Stimulated activated CD8-positive, alpha-beta memory T cell treated with anti-CD3 and anti-CD28 coated beads, Interleukin-7, amount 100 ng/mL, for 1 hour (primary cell): ENCODE data around the gene OGFOD3.

Experiments
- DNase-seq, 2 donors: peaks; one replicate each; pipeline ENCODE4 v3.0.0-alpha.2; 2020; ENCODE audit warnings: low read depth in 2 of 2

Gene OGFOD3

DNA sequence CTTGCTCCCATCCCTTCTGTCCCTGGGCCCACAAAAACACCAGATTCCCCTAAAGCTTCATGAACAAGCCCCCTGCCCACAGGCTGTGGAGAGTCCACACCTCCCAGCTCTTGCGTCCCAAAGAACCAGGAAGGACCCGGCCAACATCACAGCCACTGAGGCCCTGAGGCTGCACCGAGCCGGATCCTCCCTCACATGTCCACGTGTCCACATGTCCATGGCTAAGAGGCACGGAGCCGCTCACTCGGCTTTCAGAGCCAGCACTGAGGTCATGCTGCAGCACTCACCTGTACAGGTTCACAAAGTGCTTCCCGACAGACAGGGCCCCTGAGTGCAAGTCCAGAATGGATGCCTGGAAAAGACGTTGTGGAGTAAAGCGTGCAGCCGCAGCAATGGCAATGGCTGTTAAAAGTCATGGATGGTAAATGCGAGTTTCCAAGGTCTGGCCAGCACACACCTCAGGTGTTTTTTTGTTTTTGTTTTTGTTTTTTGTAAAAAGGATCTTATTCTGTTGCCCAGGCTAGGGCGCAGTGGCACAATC, 12.2 kb downstream of the OGFOD3 start:
- DNase-seq: no peak

DNA sequence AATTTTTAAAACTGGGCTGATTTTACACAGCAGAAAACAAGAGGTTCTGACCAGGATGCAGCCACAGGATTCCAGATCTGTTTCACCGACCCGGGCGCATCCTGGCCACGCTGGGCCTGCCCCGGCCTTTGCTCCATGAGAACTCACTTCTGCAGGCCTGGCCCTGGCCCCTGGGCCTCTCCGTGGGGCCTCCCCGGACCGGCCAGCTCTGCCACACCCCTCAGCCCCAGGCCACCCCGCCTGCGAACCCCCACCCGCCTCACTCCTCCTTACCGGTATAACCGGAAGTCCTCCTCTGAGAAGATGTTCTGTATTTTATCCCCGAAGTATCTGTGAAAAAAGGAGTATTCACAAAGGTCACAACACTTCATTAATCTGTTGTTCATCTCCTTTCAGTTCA, 13.3 kb downstream of the OGFOD3 start:
- DNase-seq: no peak

DNA sequence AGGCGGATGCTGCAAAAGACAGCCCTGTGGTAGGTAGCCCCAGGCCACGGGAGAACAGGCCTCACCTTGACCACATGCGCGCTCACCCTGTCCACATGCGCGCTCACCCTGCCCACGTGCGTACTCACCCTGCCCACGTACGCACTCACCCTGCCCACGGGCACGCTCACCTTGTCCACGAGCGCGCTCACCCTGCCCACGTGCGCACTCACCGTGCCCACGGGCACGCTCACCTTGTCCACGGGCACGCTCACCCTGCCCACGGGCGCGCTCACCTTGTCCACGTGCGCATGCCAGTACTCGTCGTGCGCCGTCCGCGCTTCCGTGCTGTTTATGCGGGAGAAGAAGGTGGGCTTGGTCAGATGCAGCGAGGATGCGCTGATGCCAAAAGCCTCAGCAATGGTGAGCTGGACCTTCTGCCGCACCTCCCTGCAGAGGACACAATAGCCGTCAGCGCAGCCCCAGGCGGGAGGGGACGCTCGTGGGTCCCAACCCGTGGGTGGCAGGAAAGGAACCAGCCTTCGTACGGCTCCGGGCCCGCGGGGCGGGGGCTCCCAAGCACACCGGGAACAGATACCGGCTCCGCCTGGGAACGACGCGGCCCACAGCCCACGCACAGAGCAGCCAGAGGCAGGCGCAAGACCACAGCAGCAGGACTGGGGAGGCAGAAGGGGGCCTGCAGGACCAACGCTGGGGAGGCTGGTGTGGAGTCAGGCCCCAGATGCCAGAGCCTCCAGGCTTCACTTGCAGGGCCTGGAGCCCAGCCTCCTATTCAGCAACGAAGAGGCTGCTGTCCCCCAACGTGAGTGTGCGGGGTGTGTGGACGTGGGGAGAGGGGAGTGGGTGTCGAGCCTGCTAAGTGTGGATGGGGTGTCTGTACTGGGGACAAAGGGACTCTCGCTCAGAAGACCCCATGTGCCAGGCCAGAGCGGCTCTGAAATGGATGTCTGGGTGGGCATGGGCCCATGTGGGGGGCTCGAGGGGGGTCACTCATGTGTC, 14.4 kb downstream of the OGFOD3 start:
- DNase-seq: no peak

DNA sequence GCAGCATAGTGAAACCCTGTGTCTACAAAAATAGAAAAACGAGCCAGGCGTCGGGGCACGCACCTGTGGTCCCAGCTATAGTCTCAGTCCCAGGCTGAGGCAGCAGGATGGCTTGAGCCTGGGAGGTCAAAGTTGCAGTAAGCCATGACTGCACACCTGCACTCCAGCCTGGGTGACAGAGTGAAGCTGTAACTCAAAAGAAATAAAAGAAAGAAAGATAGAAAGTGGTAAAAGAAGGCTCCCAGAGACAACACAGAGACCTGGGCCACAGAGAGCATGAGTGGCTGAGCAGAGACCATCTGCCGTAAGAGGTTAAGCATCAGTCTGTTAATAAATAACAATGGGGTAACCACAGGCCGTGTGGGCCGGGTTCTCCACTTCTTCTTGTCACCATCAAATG, 15.5 kb downstream of the OGFOD3 start:
- DNase-seq: no peak

DNA sequence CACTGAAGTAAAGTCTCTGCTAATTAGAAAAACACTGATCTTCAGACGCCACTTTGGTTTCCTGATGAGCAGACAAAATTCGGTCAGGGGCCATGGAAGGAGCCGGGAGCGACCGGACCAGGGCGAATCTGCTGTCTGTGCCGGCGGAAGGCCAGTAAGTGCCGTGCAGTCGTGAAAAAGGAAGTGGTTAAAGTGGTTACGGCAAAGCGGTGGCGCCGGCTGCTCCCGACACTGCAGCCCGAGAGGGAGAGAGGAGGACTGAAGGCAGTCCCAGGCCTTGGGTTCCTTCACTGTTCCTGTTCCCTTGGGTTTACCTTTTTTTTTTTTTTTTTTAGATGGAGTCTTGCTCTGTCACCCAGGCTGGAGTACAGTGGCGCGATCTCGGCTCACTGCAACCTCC, 17.6 kb downstream of the OGFOD3 start:
- DNase-seq: peak; percentile 12 to 21

DNA sequence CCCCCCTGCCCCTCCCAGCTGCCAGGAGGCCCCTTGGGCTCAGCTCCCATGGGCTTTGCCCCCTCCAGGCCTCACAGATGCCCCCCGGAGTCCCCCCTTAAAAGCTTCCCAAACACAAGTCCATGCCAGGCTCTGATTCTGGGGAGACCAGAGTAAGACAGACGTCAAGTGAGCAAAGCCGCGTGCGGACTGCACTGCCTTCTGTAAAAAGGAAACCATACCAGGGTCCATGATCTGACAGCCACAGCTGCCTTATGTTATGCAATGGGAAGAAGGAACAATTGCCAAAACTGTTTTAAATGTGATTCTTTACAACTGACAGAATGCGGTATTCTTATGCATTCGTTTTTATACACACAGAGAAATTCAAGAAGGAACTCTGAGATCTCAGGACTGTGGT, 18.2 kb downstream of the OGFOD3 start:
- no peak for DNase-seq

DNA sequence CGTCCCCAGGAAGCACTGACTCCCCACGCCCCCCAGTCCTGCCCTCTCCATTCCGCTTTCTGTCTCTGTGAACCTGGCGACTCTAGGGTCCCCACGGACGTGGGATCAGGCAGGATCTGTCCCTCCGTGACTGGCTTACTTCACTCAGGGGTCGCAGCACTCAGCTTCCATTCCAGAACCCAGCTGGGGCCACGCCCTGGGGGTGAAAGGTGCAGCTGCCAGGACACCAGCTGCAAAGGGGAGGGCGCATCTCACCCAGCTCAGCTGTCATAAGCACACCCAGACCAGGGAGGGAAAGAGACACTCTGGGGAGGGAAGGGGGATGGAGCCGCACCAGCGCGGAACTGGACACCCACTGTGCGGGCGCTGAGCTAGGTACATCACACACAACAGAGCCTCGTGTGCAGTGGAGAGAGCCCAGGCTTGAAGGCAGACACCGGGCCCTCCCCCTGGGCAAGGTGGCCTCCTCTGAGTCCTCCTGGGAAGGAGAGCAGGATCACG, 18.7 kb downstream of the OGFOD3 start:
- no peak for DNase-seq

DNA sequence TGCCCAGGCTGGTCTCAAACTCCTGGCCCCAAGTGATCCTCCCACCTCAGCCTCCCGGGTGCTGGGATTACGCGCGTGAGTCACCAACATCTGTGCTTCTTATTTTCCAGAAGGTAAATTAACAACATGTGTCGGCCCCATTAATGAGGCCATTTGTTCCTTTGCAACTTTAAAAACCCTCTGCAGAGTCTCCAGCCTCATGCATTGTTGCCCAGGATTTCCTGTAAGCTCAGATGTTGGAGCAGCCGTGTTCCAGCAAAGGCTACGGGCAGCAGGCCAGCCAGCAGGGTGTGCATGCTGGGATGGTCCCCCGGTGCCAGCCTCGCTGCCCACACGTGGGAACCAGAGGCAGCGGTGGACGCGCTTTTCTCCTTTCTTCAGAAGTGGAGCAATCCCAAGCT, 19.3 kb downstream of the OGFOD3 start:
- DNase-seq: no peak

DNA sequence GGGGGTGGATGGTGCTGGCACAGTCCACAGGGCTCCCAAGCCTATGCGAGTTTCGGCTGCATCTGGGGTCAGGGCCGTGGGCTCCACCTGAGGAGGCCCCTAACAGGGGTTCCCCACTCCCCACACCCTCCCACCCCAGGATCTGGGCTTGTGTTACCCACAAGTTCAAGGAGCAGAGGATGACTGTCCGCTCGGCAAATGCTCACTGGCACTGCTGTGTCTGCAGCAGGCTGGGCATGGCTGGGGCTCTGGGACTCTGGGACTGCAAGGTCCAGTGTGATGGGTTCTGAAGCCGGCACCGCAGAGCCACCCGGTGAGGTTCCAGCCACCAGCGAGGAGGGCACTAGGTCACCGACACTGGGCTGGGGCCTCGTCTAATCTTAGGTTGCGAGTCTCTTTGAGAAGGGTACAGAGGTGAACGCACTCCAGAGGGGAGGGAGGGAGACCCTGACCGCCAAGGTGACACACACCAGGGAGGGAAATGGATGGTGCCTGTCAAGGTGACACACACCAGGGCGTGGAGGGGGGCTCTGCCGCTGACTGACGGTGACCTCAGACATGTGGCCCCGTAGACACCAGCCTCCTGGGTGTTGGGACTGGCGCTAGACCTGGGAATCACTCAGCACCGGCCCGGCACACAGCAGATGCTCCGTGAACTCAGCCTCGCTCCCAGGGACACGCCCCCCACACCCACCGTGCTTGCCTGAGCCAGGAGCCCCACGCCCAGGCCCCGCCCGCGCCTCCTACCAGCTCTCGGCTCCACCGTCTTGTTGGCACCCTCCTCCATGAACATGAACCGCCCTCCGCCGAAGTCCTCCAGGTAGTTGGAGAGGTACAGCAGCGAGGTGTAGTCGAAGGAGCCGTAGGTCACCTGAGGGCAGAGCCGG, 20.7 kb downstream of the OGFOD3 start:
- DNase-seq: no peak

DNA sequence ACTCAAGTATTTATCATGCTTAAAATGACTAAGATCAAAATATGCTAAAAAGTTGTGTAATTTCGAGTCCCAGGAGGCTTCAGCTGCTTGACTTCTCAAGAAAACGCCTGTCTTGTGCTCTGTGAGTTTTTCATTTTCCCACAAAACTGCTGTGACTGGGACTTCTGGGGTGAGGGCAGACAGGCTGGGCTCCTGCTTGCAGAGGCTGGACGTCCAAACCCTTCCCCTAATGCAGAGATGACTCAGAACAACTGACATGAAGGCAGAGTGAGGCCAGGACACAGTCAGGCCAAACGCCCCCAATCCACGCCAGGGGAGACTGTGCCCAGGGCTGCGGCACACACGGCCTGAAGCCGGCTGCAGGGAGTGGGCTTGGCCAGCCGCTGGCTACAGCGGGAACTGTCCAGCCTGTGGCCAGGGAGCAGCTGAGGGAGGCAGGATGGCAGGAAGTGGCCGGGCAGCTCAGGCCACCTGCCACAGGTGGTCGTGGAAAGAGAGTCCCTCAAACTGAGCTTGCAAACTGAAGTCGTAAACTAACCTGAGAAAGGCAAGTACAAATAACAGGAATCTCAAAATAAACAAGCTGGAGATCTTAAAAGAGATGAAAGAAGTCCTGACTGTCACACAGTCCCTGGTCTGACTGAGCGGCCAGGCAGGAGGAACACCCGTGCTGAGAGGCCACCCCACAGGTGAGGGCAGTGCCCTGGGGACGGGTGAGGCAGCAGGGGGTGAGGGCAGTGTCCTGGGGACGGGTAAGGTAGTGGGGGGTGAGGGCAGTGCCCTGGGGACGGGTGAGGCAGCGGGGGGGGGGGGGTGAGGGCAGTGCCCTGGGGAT, 21.6 kb downstream of the OGFOD3 start:
- DNase-seq: no peak

DNA sequence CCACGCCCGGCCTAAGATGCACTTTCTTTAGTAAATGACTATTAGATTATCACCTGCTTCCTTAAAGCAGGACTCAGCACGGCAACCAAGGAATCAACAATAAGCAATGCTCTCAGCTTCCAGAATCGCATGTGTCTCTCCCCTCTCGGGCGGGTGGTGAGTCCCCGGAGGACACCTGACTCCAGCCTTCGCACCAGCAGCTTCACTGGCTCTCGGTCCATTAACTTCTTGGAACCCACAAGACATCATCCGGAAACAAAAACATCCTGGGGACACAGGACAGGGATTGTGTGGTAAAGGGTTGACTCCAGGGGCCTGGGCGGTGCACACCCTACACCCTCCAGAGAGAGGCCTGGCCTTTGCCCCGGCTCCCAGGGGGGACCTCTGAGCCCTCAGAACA, 24.1 kb downstream of the OGFOD3 start:
- no peak for DNase-seq

DNA sequence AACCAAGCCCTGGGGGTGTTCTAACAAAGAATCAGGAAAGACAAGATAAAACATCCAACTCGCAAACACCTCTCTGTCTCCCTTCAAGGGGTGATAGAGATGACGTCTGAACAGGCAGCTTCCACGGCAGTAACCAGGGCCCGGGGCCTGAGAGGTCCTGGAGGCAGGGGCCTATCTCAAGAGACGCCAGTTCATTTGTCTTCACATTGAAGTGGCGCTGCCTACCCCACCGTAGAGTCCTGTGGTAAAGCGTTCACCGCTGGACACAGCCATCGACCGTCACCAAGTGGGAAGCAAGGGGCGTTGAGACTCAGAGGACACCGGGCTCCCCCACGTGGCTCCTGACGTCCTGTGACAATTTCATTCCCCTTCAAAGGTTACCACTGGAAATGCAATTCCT, 25.4 kb downstream of the OGFOD3 start:
- no peak for DNase-seq

DNA sequence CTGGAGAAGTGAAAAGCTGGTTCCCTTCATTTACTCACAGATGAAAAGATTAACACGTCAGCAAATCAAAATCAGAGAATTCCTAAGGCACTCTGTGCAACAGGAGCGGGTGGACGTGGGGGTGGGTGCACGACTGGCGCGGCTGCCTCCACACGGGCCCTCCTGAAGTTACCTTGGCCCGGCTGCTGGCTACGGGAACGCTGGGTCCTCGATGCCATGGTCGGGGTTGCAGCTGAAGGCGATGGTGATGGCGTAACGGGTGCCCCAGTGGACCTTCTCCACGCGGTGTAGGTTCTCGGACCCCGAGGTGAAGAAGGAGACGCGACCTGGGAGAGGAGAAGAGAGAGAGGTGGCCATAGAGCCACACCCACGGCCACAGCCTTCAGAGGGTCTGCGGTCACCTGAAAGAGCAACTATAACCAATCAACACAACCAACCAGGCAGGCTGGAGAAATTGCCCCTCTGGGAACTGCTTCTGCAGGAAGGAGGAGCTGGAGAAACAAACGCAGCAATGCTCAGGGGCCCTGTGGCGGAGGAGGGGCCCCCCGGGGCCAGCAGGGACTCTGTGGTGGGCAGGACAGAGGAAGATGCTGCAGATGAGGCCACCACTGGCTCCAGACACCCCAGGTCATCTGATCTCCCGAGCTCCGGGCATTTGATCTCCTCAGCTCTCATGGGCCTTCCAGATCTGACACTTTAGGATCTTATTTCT, 26.0 kb downstream of the OGFOD3 start:
- no peak for DNase-seq

DNA sequence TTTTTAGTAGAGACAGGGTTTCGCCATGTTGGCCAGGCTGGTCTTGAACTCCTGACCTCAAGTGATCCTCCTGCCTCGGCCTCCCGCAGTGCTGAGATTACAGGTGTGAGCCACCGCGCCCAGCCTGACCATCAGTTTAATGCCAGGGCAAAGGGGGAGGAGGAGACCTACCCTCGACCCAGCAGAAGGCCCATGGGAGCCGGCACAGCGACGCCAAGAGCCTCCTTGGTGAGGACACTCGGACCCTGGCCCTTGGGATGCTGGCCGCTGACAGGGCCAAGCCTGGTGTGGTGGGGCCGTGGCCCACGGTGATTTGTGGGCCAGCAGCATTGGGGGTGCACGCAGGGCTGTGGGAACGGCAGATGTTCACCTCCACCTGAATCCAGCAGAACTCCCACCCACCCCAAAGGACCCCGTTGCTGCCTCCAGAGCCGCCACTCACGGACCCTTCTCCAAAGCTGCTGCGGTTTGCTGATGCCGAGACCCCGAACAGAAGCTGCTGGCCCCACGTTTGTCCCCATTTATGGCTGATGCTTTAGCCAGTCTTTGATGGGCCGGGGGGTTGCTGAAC, 26.8 kb downstream of the OGFOD3 start:
- DNase-seq: no peak

DNA sequence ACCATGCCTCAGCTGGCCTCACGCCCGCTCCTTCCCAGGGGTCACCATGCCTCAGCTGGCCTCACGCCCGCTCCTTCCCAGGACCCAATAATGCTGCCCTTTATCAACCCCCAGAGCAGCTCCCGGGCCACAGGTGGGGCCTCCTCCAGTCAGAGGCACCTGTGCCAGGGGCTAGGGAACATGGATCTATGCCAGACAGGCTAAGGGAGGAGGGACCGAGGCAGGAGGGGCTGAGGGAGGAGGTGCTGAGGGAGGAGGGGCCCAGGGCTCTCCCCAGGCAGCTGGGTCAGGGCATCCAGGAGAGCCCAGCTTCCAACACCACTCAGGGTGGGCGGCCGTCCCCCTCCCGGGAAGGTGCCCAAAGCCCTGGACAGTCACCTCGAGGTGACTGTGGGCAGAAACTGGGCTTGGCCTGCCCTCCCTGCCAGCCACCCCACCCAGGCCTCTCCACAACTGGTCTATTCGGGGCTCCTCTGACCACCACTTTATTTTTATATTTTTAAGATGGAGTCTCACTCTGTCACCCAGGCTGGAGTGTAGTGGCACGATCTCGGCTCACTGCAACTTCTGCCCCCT, 27.4 kb downstream of the OGFOD3 start:
- no peak for DNase-seq

DNA sequence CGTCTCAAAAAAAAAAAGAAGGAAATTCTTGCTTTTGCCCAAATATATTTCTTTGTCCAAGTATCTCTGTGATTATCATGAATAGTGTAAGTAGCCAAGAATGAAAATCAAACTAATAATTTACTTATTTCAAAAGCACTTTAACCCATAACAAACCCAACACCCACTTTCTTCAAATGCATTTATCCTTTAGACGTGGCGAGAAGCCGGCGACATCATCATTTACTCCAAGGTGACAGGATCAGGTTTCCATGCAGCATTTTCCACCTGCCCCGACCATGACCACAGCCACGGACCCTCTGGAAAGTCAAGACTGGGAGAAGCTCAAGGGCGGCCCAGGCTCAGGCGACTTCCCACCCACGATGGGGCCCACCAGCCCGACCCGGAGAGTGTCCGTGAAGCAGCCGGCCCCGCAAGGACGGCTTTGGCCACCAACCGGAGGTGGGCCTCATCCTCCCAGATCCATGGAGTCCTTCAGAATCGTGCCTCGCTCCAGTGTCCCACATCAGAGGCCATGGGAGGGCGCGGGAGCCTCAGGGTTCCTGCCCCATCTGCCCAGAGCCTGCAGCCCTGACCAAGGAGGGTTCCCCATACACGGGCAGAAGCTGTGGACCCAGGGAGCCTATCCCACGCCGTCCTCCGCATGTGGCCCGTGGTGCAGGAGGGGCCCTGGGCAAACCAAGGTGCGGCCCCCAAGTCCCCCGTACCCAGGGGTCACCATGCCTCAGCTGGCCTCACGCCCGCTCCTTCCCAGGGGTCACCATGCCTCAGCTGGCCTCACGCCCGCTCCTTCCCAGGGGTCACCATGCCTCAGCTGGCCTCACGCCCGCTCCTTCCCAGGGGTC, 28.1 kb downstream of the OGFOD3 start:
- DNase-seq: no peak

DNA sequence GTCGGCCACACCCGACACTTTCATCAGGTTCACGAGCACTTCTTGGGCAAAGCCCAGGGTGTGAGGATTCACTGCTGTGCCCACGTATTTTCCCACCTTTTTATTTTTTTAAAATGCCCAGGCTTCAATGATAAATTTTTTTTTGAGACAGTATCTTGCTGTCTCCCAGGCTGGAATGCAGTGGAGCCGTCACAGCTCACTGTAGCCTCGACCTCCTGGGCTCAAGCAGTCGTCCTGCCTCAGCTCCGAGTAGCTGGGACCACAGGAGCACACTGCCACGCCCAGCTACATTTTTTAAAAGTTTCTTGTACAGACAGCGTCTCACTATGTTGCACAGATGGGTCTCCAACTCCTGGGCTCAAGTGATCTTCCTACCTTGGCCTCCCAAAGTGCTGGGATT, 29.0 kb downstream of the OGFOD3 start:
- no peak for DNase-seq

DNA sequence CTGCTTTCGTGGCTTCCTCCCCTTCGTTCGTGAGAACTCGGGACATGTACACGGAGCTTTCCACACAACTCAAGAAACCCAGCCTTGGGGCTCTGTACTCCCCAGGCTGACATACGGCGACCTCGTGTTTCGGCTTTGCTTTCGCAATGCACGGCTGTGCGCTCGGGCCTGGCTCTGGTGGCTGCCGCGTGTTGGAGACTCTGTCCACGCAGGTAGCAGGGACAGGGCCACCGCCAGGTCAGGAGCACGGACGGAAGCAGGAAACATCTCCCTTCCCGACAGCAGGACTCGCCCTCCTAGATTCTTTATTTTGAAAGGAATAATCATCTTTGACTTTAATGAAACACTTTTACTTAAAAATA, 29.5 kb downstream of the OGFOD3 start:
- DNase-seq: no peak
